CD4-positive, CD25-positive, alpha-beta regulatory T cell (primary cell): ENCODE measurements around the gene EREG. TPM values are rescaled to one million over a fixed set of nuclear protein-coding genes. Genes with fewer than 3 reads are reported as not detected.

ENCODE experiments used
- ATAC-seq, 2 donors: fragments of 150-1000 bp; cut with Tn5 transposase; one replicate each; pipeline ENCODE4 v1.10.0; 2021; ENCODE audit warnings: low read depth in 2 of 2, moderate number of reproducible peaks in 2 of 2, moderate library complexity in 1 of 2
- DNase-seq, 3 donors: peaks; one replicate each; pipeline versions ENCODE4 v3.0.0 to v3.0.0-alpha.2; 2012 to 2022; ENCODE audit warnings: mixed read lengths in 1 of 3
- H3K27ac ChIP-seq: one replicate; pipeline ENCODE4 v1.7.0; 2013; ENCODE audit warnings: mild to moderate bottlenecking, low read length; ENCODE audit not compliant: insufficient read depth, poor library complexity, severe bottlenecking
- H3K27me3 ChIP-seq: one replicate; pipeline ENCODE4 v1.7.0; 2013; ENCODE audit warnings: low read length; ENCODE audit not compliant: control insufficient read depth, insufficient read depth
- H3K36me3 ChIP-seq: one replicate; pipeline ENCODE4 v1.7.0; 2013; ENCODE audit warnings: mild to moderate bottlenecking, low read length, moderate library complexity; ENCODE audit not compliant: control insufficient read depth, insufficient read depth
- H3K4me1 ChIP-seq: 2 replicates; pipeline ENCODE4 v1.7.0; 2013; ENCODE audit warnings: mild to moderate bottlenecking, low read length; ENCODE audit not compliant: insufficient read depth, control insufficient read depth, poor library complexity, severe bottlenecking
- H3K4me3 ChIP-seq: one replicate; pipeline ENCODE4 v1.7.0; 2013; ENCODE audit warnings: low read depth, mild to moderate bottlenecking, low read length, moderate library complexity
- H3K9me3 ChIP-seq, 2 experiments: 1 replicate in 1 of 2; 2 replicates in 1 of 2; pipeline ENCODE4 v1.7.0; 2013; ENCODE audit warnings: low read length in 2 of 2, mild to moderate bottlenecking in 1 of 2, moderate library complexity in 1 of 2; ENCODE audit not compliant: control insufficient read depth in 2 of 2
- H3K27ac Mint-ChIP-seq, 3 donors: one replicate each; pipeline ENCODE4 v1.8.0; 2020 to 2022; ENCODE audit warnings: mild to moderate bottlenecking in 3 of 3, mixed read lengths in 3 of 3, moderate library complexity in 2 of 3
- H3K27me3 Mint-ChIP-seq: one replicate; pipeline ENCODE4 v1.8.0; 2022; ENCODE audit warnings: mild to moderate bottlenecking, mixed read lengths
- H3K36me3 Mint-ChIP-seq: one replicate; pipeline ENCODE4 v1.8.0; 2020; ENCODE audit warnings: mixed read lengths
- H3K4me1 Mint-ChIP-seq, 4 donors: one replicate each; pipeline ENCODE4 v1.8.0; 2020 to 2022; ENCODE audit warnings: mixed read lengths in 4 of 4, mild to moderate bottlenecking in 1 of 4
- H3K4me3 Mint-ChIP-seq, 4 donors: one replicate each; pipeline ENCODE4 v1.8.0; 2020 to 2022; ENCODE audit warnings: mild to moderate bottlenecking in 4 of 4, mixed read lengths in 4 of 4, moderate library complexity in 3 of 4
- H3K9me3 Mint-ChIP-seq, 7 donors: one replicate each; pipeline ENCODE4 v1.8.0; 2020 to 2022; ENCODE audit warnings: mixed read lengths in 7 of 7, mild to moderate bottlenecking in 3 of 7, moderate library complexity in 2 of 7
- polyA plus RNA-seq, 4 donors: library from polyadenylated mRNA; unstranded; fragments of 300-500 nt; fragmentation: Illumina TruSeq; gene quantifications; one replicate each; pipeline ENCODE4 v1.2.3, GENCODE V29; 2021
- total RNA-seq: library from RNA; stranded (reverse); gene quantifications from one replicate; pipeline ENCODE4 v1.2.3, GENCODE V29; 2022

The EREG gene
- total and polyA plus RNA-seq, 5 donors from 2014 or later: 1.0 TPM; not detected in 4

- H3K4me3 ChIP-seq: no peak overlapping the region
- no peaks in the 10 kb centered on the region for H3K36me3 Mint-ChIP-seq
- no peaks in the 10 kb centered on the region for H3K27me3 ChIP-seq
- no peaks in the 10 kb centered on the region for H3K4me1 ChIP-seq
- H3K27ac ChIP-seq: no peak overlapping the region
- H3K4me1 Mint-ChIP-seq: no peaks in the 10 kb centered on the region
- no peaks in the 10 kb centered on the region for H3K9me3 ChIP-seq
- ATAC-seq (no peak), DNase-seq (no peak)
- no peaks in the 10 kb centered on the region for H3K36me3 ChIP-seq
- no peak overlapping the region for H3K27ac Mint-ChIP-seq
- H3K9me3 Mint-ChIP-seq: peaks cover 0 to 2% (median 0%) of the 10 kb centered on the region in 7 donors
- H3K27me3 Mint-ChIP-seq: no peaks in the 10 kb centered on the region
- H3K4me3 Mint-ChIP-seq: no peak overlapping the region
These were observed 11.1 kb upstream of the EREG start for GRCh38 chr4:74353858-74354257.

- Mint-ChIP-seq H3K27ac (no peak overlapping the region), H3K4me3 (no peak overlapping the region), H3K36me3 (no peaks in the 10 kb centered on the region), H3K27me3 (peaks cover 4% of the 10 kb centered on the region), H3K9me3 (peaks cover 0 to 3% (median 0%) of the 10 kb centered on the region in 7 donors), H3K4me1 (no peaks in the 10 kb centered on the region)
- H3K27me3 ChIP-seq: no peaks in the 10 kb centered on the region
- H3K9me3 ChIP-seq: no peaks in the 10 kb centered on the region
- H3K4me3 ChIP-seq: no peak overlapping the region
- ATAC-seq (no peak), DNase-seq (no peak)
- H3K4me1 ChIP-seq: no peaks in the 10 kb centered on the region
- no peaks in the 10 kb centered on the region for H3K36me3 ChIP-seq
- no peak overlapping the region for H3K27ac ChIP-seq
These were observed 7.0 kb upstream of the EREG start for GRCh38 chr4:74357965-74358364.

GRCh38 chr4:74361671-74362070, 3.3 kb upstream of the EREG start:
- ATAC-seq: no peak
- H3K4me1 ChIP-seq: no peaks in the 10 kb centered on the region
- peaks cover 0 to 6% (median 0%) of the 10 kb centered on the region in 7 donors for H3K9me3 Mint-ChIP-seq
- no peak overlapping the region for H3K27ac ChIP-seq
- H3K4me1 Mint-ChIP-seq: peaks cover under 1 to 11% (median 8%) of the 10 kb centered on the region in 4 donors
- no peaks in the 10 kb centered on the region for H3K36me3 ChIP-seq
- DNase-seq: no peak
- no peaks in the 10 kb centered on the region for H3K36me3 Mint-ChIP-seq
- peaks cover 30% of the 10 kb centered on the region for H3K27me3 Mint-ChIP-seq
- H3K27me3 ChIP-seq: peaks cover 14% of the 10 kb centered on the region
- no peaks in the 10 kb centered on the region for H3K9me3 ChIP-seq
- H3K4me3 ChIP-seq: no peak overlapping the region
- H3K4me3 Mint-ChIP-seq: no peak overlapping the region
- no peak overlapping the region for H3K27ac Mint-ChIP-seq

GRCh38 chr4:74362347-74362746, 2.6 kb upstream of the EREG start:
- Mint-ChIP-seq H3K9me3 (peaks cover 0 to 6% (median 0%) of the 10 kb centered on the region in 7 donors), H3K4me1 (peaks cover 5 to 11% (median 8%) of the 10 kb centered on the region in 4 donors), H3K4me3 (no peak overlapping the region), H3K27ac (no peak overlapping the region), H3K27me3 (peaks cover 35% of the 10 kb centered on the region), H3K36me3 (no peaks in the 10 kb centered on the region)
- Histone ChIP-seq H3K4me3 (no peak overlapping the region), H3K36me3 (no peaks in the 10 kb centered on the region), H3K9me3 (no peaks in the 10 kb centered on the region), H3K27me3 (peaks cover 14% of the 10 kb centered on the region), H3K27ac (no peak overlapping the region), H3K4me1 (no peaks in the 10 kb centered on the region)
- ATAC-seq (no peak), DNase-seq (no peak)

GRCh38 chr4:74364256-74364651, 691 bp upstream of the EREG start:
- ATAC-seq: no peak

GRCh38 chr4:74365761-74366160, 816 bp downstream of the EREG start:
- no peaks in the 10 kb centered on the region for H3K9me3 ChIP-seq

More at GRCh38 chr4:74364256-74364651, 691 bp upstream of the EREG start:
- H3K27ac ChIP-seq: no peak overlapping the region
- no peaks in the 10 kb centered on the region for H3K36me3 ChIP-seq
- H3K27me3 ChIP-seq: peaks cover 14% of the 10 kb centered on the region
- no peak overlapping the region for H3K27ac Mint-ChIP-seq
- H3K9me3 Mint-ChIP-seq: peaks cover 0 to 6% (median 0%) of the 10 kb centered on the region in 7 donors
- peak overlapping the region in 1 of 4 donors; percentile 52 for H3K4me3 Mint-ChIP-seq
- H3K4me3 ChIP-seq: no peak overlapping the region
- H3K4me1 ChIP-seq: no peaks in the 10 kb centered on the region
- DNase-seq: no peak
- H3K36me3 Mint-ChIP-seq: no peaks in the 10 kb centered on the region
- H3K4me1 Mint-ChIP-seq: peaks cover 5 to 11% (median 8%) of the 10 kb centered on the region in 4 donors
- peaks cover 39% of the 10 kb centered on the region for H3K27me3 Mint-ChIP-seq
- no peaks in the 10 kb centered on the region for H3K9me3 ChIP-seq

GRCh38 chr4:74366367-74366911, 1.5 kb downstream of the EREG start:
- Mint-ChIP-seq H3K4me1 (peaks cover 5 to 11% (median 8%) of the 10 kb centered on the region in 4 donors), H3K27ac (no peak overlapping the region), H3K36me3 (no peaks in the 10 kb centered on the region), H3K4me3 (no peak overlapping the region), H3K27me3 (peaks cover 39% of the 10 kb centered on the region), H3K9me3 (peaks cover 0 to 6% (median 0%) of the 10 kb centered on the region in 7 donors)
- Histone ChIP-seq H3K9me3 (no peaks in the 10 kb centered on the region), H3K4me3 (no peak overlapping the region), H3K36me3 (no peaks in the 10 kb centered on the region), H3K27ac (no peak overlapping the region), H3K4me1 (no peaks in the 10 kb centered on the region), H3K27me3 (peaks cover 14% of the 10 kb centered on the region)
- no peak for DNase-seq
- no peak for ATAC-seq

More at GRCh38 chr4:74365761-74366160, 816 bp downstream of the EREG start:
- no peaks in the 10 kb centered on the region for H3K4me1 ChIP-seq
- Mint-ChIP-seq H3K27ac (no peak overlapping the region), H3K4me3 (no peak overlapping the region), H3K27me3 (peaks cover 39% of the 10 kb centered on the region), H3K4me1 (peaks cover 5 to 11% (median 8%) of the 10 kb centered on the region in 4 donors), H3K36me3 (no peaks in the 10 kb centered on the region), H3K9me3 (peaks cover 0 to 6% (median 0%) of the 10 kb centered on the region in 7 donors)
- ATAC-seq: no peak
- H3K27ac ChIP-seq: no peak overlapping the region
- no peak overlapping the region for H3K4me3 ChIP-seq
- peaks cover 14% of the 10 kb centered on the region for H3K27me3 ChIP-seq
- no peak for DNase-seq
- H3K36me3 ChIP-seq: no peaks in the 10 kb centered on the region

- Mint-ChIP-seq H3K9me3 (peaks cover 0 to 6% (median 0%) of the 10 kb centered on the region in 7 donors), H3K4me3 (no peak overlapping the region), H3K27ac (no peak overlapping the region), H3K4me1 (peaks cover 5 to 11% (median 8%) of the 10 kb centered on the region in 4 donors), H3K36me3 (no peaks in the 10 kb centered on the region), H3K27me3 (peaks cover 35% of the 10 kb centered on the region)
- Histone ChIP-seq H3K27ac (no peak overlapping the region), H3K36me3 (no peaks in the 10 kb centered on the region), H3K27me3 (peaks cover 14% of the 10 kb centered on the region), H3K9me3 (no peaks in the 10 kb centered on the region), H3K4me3 (no peak overlapping the region), H3K4me1 (no peaks in the 10 kb centered on the region)
- DNase-seq (no peak), ATAC-seq (no peak)
These were observed 2.8 kb downstream of the EREG start for GRCh38 chr4:74367656-74368290.
